Measurements from ENCODE around the gene PIP5K1B. TPM values are rescaled to one million over a fixed set of nuclear protein-coding genes. Genes with fewer than 3 reads are reported as not detected.

Gene PIP5K1B
- total and polyA plus RNA-seq, 10 of the 15 experiments (the other 5 are each of a cell fraction or from before 2014, with no cell fraction given) = 6.8 to 16.3 (median 10.6) TPM

GRCh38 chr9:68966496-68966944 lies 261.5 kb downstream of the PIP5K1B start (continued):
- TF ChIP-seq FOXM1 (IDR thresholded peaks at IDR 0.05; ENCODE audit: low read depth, low read length) = 0 out of 2 replicates have a peak, but pooled peaks have one; percentile 52
- TF ChIP-seq CBX5 (IDR thresholded peaks at IDR 0.05; ENCODE audit: low read depth) = 0 out of 2 replicates have a peak, but pooled peaks have one; percentile 38
- TF ChIP-seq FOS (IDR thresholded peaks at IDR 0.05; ENCODE audit: borderline replicate concordance, extremely low read depth, insufficient read length) = no peak
- TF ChIP-seq SUPT20H (IDR thresholded peaks at IDR 0.05; ENCODE audit: borderline replicate concordance, control insufficient read depth, low read depth, low read length) = no peak
- no peak for TF ChIP-seq POLR2AphosphoS5 (IDR thresholded peaks at IDR 0.05; ENCODE audit: low read length)
- no peak for TF ChIP-seq CHD4 (IDR thresholded peaks at IDR 0.05)
- TF ChIP-seq POLR2A (IDR thresholded peaks at IDR 0.05; ENCODE audit: low read depth, low read length) = no peak
- no peak for TF ChIP-seq RB1 (IDR thresholded peaks at IDR 0.05; ENCODE audit: borderline replicate concordance)
- no peak for TF ChIP-seq ZBED1 (IDR thresholded peaks at IDR 0.05; ENCODE audit: borderline replicate concordance)
- no peak for TF ChIP-seq E4F1 (IDR thresholded peaks at IDR 0.05; ENCODE audit: borderline replicate concordance, partially characterized antibody)
- 0 out of 2 replicates have a peak, but pooled peaks have one; percentile 25 for TF ChIP-seq RCOR1 (conservative IDR thresholded peaks at IDR 0.05; ENCODE audit: low read depth, low read length)
- TF ChIP-seq ZNF24 (IDR thresholded peaks at IDR 0.05) = no peak
- no peak for TF ChIP-seq IRF3 (IDR thresholded peaks at IDR 0.05)
- 0 out of 2 replicates have a peak, but pooled peaks have one; percentile 11 for TF ChIP-seq RAD51 (IDR thresholded peaks at IDR 0.05)
- no peak for TF ChIP-seq TAF1 (IDR thresholded peaks at IDR 0.05; ENCODE audit: borderline replicate concordance, low read depth, low read length)
- no peak for TF ChIP-seq FOXK2 (IDR thresholded peaks at IDR 0.05)
- no peak for TF ChIP-seq EED (IDR thresholded peaks at IDR 0.05; ENCODE audit: low read depth)
- peak; percentile 74; the same call in 1 of the 2 replicates for TF ChIP-seq MEF2A (IDR thresholded peaks at IDR 0.05; ENCODE audit: insufficient read depth, low read depth, low read length)
- peak; percentile 43; the same call in 1 of the 2 replicates for TF ChIP-seq ATF2 (IDR thresholded peaks at IDR 0.05; ENCODE audit: low read length)
- TF ChIP-seq BHLHE40 (IDR thresholded peaks at IDR 0.05; ENCODE audit: borderline replicate concordance in 1 of 2, low read depth in 2 of 2, low read length in 1 of 2) = 0 out of 4 replicates have a peak, but pooled peaks have one; percentile 25 to 35
- peak; percentile 56; the same call in 1 of the 2 replicates for TF ChIP-seq GATAD2B (conservative IDR thresholded peaks at IDR 0.05; ENCODE audit: low read depth)
- no peak for TF ChIP-seq KLF5 (IDR thresholded peaks at IDR 0.05; ENCODE audit: partially characterized antibody)
